HG03342 (cell line): ENCODE measurements around the gene APOBEC3B.
"Not testable (repeated sequence)": the region's sequence is repeated elsewhere in the genome, so short reads cannot be mapped to it uniquely, and the experiment has no call there.

Source experiments
- ATAC-seq: cut with Tn5 transposase; IDR thresholded peaks from one replicate; pipeline ENCODE4 v1.9.1; 2021; ENCODE audit warnings: mild to moderate bottlenecking, moderate library complexity; ENCODE audit not compliant: unreplicated experiment

The APOBEC3B gene

GRCh38 chr22:38987171-38987895 lies 5.2 kb downstream of the APOBEC3B start:
- ATAC-seq, result no peak

GRCh38 chr22:38989466-38989865 lies 7.3 kb downstream of the APOBEC3B start:
- ATAC-seq, result no peak

DNA sequence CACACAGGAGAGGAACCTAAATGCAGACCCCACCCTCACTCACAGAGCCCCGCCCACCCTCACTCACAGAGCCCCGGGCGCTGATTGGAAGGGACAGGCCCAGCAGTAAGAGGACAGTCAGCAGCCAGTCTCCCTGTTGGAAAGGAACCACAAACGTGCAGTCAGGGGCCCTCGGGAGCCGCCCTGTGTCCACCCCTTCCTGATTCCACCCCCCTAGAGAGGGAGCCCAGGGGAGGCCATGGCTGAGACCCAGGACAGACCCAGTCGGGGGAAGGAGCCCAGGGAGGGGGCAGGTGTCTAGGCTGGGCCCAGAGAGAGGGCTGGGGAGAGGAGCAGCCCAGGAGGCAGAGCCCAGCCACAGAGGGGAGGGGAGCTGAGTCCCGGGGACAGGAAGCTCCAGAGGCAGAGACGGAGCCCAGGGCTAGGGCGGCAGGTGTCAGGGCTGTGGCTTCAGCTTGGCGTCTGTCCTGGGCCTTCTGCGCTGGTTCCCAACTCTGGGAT lies 10.8 kb downstream of the APOBEC3B start:
- not testable (repeated sequence) for ATAC-seq

DNA sequence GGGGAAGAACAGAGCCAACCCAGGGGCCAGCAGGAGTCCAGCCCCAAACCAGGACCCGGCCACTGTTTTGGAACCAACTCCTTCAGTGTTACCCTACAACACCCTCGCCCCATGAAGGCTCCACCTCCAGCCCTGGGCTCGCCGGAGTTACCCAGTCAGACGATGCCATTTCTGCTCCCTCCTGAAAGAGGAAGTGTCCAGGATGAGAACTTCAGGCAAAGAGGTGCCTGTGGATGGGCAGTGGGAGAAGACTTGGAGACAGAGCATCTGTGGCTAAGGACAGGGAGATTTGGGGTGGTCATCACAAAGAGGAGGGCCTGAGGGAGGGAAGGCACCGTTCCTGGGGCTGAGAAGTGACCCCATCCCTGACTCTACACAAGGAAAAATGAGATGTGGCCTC lies 14.0 kb downstream of the APOBEC3B start:
- no peak for ATAC-seq

DNA sequence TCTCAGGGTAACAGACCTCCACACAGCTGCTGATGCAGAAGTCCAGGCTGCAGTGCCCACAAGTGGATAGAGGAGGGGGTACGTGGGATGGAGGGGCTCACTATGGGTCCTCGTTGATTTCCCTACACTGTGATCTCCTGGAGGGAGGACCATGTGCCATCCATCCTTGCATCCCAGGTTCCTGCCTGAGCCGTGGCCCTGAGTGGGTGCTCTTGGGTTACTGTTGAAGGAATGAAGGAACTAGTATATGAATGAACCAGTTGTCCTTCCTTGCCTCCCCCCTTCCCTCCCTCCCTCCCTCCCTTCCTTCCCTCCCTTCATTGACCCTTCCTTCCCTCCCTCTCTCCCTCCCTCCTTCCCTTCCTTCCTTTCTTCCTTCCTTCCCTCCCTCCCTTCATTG lies 15.4 kb downstream of the APOBEC3B start:
- ATAC-seq, result no peak

DNA sequence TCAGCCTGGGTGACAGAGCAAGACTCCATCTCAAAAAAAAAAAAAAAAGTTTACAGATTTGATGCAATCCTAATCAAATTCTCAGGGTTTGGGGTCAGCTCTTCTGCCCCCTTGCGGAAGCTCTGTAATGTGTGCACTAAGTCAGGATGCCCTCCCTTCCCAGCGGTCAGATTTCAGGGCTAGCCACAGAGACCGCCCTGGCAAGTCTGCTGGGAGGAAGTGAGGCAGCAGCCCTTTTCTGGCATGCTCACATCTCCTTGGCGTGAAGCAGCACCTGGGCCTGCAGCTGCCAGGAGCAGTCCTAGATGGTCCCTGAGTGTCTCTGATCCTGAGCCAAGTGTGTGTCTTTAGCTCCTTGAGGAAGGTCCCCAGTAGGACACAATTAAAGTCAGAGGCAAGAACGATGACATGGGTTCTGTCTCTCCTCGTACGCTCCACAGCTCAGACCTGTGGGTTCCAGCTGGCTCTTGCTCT lies 21.1 kb downstream of the APOBEC3B start:
- peak; percentile 66 for ATAC-seq

DNA sequence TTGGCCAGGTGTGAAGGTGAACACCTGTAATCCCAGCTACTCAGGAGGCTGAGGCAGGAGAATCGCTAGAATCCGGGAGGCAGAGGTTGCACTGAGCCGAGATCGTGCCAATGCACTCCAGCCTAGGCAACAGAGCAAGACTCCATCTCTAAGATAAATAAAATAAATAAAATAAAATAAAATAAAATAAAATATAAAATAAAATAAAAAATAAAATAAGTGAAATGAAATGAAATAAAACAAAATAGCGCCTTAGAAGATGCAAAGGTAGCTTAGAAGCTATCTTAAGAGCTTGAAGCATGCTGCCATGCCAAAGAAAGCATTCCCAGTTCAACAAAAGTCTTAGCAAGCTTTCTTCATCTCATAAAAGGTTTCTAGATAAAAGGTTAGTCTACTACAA lies 25.0 kb downstream of the APOBEC3B start:
- no peak for ATAC-seq

DNA sequence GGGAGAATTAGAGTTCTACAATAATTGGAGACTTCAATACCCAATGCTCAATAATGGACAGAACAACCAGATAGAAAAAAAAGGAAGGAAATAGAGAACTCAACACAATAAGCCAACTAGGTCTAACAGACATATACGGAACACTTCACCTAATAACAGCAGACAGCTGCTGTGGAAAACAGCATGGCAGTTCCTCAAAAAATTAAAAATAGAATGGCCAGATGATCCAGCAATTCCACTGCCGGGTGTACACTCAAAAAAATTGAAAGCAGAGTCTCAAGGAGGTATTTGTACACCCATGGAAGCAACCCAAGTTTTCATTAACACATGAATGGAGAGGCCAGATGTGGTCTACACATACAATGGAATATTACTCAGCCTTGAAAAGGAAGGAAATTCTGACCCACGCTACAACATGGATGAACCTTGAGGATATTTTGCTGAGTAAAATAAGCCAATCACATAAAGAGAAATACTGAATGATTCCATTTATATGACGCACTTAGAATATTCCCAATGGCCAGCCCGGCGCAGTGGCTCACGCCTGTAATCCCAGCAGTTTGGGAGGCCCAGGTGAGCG lies 26.2 kb downstream of the APOBEC3B start:
- not testable (repeated sequence) for ATAC-seq

DNA sequence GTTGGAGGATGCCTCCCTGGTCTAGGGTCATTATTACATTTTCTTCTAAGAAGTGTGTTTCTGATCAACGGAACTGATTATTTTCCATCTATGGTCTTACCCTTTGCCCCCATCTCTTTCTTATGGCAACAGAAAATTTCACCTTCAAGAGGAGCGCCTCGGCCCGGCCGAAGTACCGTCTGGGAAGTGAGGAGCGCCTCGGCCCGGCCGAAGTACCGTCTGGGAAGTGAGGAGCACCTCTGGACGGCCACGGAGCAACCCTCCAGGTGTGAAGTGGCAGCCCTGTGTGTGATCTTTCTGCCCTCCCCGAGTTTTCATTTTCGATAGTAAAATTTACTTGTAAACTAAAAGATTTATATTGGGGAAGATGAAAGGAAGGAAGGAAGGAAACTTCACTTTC lies 28.8 kb downstream of the APOBEC3B start:
- no peak for ATAC-seq

GRCh38 chr22:39012533-39013511 lies 30.7 kb downstream of the APOBEC3B start:
- ATAC-seq, result no peak

GRCh38 chr22:39013561-39013941 lies 31.4 kb downstream of the APOBEC3B start:
- not testable (repeated sequence) for ATAC-seq

DNA sequence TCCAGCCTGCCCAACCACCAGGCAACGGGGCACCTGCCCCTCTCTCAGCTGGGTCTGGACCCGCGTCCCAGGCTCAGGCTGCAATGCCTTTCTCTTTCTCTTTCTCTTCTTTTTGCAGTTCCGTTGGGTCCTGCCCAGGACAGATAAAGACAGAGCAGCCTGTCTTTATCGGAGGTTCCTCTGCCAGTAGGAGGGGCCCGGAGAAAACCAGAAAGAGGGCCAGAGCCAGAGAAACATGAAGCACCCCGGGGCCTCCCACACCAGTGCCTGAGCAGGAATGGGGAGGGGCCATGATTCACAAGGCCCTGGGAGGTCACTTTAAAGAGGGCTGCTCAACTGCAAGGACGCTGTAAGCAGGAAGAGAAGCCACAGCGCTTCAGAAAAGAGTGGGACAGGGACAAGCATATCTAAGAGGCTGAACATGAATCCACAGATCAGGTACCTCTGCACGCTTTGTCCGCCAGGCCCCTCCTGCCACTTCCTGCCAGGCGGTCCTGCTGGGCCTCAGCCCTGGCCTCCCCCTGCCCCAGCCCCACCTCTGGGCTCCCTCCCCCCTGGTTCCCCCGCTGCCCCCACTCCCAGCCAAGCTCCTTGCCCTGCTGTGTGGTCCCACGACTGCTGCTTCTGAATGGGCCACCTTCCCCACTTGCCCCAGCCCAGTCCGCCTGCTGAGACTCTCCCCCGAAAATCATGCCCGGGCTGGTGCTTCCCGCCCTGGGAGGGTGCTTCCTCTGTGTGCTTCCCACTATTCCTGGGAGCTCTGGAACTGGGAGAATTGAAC lies 32.0 kb downstream of the APOBEC3B start, which contains the start of gene APOBEC3C:
Gene APOBEC3C (plus strand): TSS at position 316 of the 781 bp plus-strand sequence. CDS start 106 bp downstream, at position 422.
- peak; percentile 74 for ATAC-seq

DNA sequence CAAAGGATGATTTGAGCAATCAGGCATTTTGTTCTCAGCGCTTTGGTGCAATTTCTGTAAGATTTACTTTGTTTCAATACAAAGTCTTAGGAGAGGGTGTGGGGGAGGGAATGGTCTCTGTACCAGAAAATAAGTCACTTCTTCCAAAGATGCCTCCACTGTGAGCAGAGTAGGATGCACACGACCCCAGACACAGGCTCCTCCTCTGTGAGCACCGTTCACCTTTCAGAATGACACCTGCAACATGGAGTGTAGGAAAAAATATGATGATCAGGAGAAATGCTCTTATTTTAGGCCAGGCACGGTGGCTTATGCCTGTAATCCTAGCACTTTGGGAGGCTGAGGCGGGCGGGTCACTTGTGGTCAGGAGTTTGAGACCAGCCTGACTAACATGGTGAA lies 32.6 kb downstream of the APOBEC3B start:
- ATAC-seq, result not testable (repeated sequence)

DNA sequence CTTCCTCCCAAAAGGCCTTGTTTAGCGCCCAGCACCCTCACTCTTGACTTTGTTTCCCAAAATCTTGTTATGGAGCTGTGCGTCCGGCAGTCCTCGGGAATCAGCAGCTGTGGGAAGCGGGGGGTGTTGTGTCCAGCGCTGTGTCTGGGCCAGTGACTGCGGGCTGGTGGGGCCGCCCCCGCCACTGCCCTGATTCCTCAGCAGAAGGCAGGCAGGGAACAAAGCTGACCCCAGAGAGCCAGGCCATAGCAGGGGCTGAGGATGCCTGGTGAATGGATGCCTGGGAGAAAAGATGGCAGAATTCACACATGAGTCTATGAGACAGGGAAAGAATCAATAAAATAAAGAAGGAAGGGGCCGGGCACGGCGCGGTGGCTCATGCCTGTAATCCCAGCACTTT lies 34.4 kb downstream of the APOBEC3B start:
- no peak for ATAC-seq

GRCh38 chr22:39017596-39018365 lies 35.6 kb downstream of the APOBEC3B start:
- ATAC-seq, result no peak

- not testable (repeated sequence) for ATAC-seq
These were observed 38.0 kb downstream of the APOBEC3B start for GRCh38 chr22:39020021-39020651.

GRCh38 chr22:39021552-39022250 lies 39.6 kb downstream of the APOBEC3B start:
- no peak for ATAC-seq

DNA sequence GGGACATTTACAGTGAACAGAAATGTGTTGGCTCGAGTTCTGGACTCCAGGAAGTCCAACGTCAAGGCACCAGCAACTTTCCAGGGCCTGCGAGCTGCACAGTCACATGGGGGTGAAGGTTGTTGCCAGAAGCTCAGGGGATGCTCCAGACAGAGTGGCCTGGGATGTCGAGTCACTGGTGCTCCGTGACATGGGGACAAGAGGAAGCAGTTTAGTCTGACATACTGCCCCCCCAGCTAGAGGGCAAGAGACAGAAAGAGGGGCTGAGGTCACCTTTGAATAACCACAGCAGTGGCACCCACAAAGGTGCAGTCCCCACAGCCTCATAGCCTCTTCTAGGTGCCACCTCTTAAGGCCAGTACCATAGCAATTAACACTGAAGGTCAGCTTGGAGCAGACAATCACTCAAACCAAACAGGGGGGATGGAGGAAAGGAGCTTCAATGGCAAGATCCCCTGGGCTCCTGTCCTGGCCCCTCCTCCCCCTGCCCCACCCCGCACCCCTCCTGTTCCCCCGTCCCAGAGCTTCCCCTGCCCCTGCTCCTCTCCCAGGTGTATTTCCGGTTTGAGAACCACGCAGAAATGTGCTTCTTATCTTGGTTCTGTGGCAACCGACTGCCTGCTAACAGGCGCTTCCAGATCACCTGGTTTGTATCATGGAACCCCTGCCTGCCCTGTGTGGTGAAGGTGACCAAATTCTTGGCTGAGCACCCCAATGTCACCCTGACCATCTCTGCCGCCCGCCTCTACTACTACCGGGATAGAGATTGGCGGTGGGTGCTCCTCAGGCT lies 42.6 kb downstream of the APOBEC3B start:
- ATAC-seq, result no peak
